Activated B cell treated with CpG ODN at 0.5 μM for 24 hours (primary cell): ENCODE results near the gene COL8A2. TPM values are rescaled to one million over a fixed set of nuclear protein-coding genes. Genes with fewer than 3 reads are reported as not detected.
A peak's percentile ranks its signal among the peaks of the same experiment; 100 is the strongest.

Experiments used
- ATAC-seq: fragments of 200-7000 bp; cut with Tn5 transposase; one replicate; pipeline ENCODE4 v1.10.0; 2021; ENCODE audit warnings: low read depth, mild to moderate bottlenecking, moderate library complexity
- CTCF ChIA-PET: fragments of 350-600 bp; sonication (Branson Sonifier 250); formaldehyde crosslinking; loops from one replicate; lab custom pipeline; 2021; ENCODE audit warnings: antibody characterized with exemption; lab: Charles Lee
- POLR2A ChIA-PET: fragments of 350-600 bp; sonication (Branson Sonifier 250); formaldehyde crosslinking; loops from one replicate; lab custom pipeline; 2021; ENCODE audit warnings: antibody characterized with exemption; lab: Charles Lee
- DNase-seq: peaks from one replicate; pipeline ENCODE4 v3.0.0; 2022
- H3K27ac Mint-ChIP-seq: one replicate; pipeline ENCODE4 v1.8.0; 2020; ENCODE audit warnings: mixed read lengths
- H3K27me3 Mint-ChIP-seq: one replicate; pipeline ENCODE4 v1.8.0; 2021; ENCODE audit warnings: mixed read lengths
- H3K36me3 Mint-ChIP-seq: one replicate; pipeline ENCODE4 v1.8.0; 2021; ENCODE audit warnings: low read depth, mixed read lengths
- H3K4me1 Mint-ChIP-seq: one replicate; pipeline ENCODE4 v1.8.0; 2021; ENCODE audit warnings: mixed read lengths
- H3K4me3 Mint-ChIP-seq: one replicate; pipeline ENCODE4 v1.8.0; 2020; ENCODE audit warnings: mild to moderate bottlenecking, mixed read lengths
- H3K9me3 Mint-ChIP-seq: one replicate; pipeline ENCODE4 v1.8.0; 2020; ENCODE audit warnings: mixed read lengths
- intact Hi-C: fragments of 100-400 bp; cut with micrococcal nuclease; formaldehyde crosslinking; loops from one replicate; pipeline ENCODE4 v1.15.1; 2024
- total RNA-seq: library from RNA; stranded (reverse); gene quantifications from 2 replicates; pipeline ENCODE4 v1.2.3, GENCODE V29; 2022
- TF ChIP-seq, protein P1 (sequence below): fragments of 200-600 bp; IDR thresholded peaks from one replicate; pipeline ENCODE4 v1.8.0; 2022; ENCODE audit warnings: antibody characterized with exemption, mild to moderate bottlenecking

The COL8A2 gene
- total RNA-seq, 1 donor from 2014 or later, result 0.24 TPM

DNA sequence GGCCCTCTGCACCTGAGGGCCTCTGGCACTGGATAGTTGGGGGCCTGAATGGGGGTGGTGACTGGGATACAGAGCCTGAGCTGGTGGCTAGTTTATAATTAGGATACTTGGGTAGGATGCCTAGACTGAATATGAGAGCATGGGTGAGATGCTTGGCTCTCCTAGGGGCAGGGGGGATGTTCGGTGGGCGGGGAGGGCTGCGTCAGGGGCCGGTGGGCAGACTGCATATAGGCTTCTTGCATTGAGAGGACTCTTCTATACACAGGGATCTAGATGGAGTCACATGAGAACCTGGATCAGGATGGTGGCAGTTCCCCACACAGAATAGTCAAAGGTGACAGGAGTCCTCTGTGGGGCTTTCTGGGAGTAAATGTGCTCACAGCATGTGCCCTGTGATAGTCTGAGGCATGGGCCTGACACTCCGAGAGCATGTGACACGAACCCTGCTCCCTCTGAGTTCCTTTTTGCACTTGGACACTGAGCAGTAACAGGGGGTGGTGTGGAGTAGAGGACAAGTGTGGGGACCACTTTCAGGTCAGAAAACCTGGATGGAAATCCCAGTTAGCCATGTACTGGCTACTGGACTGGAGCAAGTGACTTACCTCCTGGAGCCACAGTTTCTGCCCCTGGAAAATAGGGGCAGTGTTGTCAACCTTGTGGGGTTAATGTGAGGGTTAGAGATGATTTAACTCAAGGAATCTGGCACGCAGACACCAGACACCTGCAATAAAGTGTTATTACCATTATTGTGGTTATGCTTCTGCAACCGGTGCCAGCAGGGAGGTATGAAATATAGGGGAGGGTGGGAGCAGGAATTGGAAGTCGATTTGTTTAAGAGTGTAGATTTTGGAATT is 33.2 kb upstream of the COL8A2 start:
- CTCF ChIA-PET, result no interaction called here
- Mint-ChIP-seq H3K4me3 (peak overlapping the region; percentile 89), H3K27ac (peak overlapping the region; percentile 85), H3K27me3 (no peaks in the 10 kb centered on the region), H3K4me1 (peaks cover 69% of the 10 kb centered on the region), H3K36me3 (peaks cover 3% of the 10 kb centered on the region), H3K9me3 (no peaks in the 10 kb centered on the region)
- TF ChIP-seq, protein P1, sequence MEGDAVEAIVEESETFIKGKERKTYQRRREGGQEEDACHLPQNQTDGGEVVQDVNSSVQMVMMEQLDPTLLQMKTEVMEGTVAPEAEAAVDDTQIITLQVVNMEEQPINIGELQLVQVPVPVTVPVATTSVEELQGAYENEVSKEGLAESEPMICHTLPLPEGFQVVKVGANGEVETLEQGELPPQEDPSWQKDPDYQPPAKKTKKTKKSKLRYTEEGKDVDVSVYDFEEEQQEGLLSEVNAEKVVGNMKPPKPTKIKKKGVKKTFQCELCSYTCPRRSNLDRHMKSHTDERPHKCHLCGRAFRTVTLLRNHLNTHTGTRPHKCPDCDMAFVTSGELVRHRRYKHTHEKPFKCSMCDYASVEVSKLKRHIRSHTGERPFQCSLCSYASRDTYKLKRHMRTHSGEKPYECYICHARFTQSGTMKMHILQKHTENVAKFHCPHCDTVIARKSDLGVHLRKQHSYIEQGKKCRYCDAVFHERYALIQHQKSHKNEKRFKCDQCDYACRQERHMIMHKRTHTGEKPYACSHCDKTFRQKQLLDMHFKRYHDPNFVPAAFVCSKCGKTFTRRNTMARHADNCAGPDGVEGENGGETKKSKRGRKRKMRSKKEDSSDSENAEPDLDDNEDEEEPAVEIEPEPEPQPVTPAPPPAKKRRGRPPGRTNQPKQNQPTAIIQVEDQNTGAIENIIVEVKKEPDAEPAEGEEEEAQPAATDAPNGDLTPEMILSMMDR, result no peak
- DNase-seq (no peak), ATAC-seq (no peak)
- intact Hi-C loops, result no loop called here
- POLR2A ChIA-PET, result interaction anchor here (3.3 kb wide), 1 partner anchor 30 kb away, joined by 15 read pairs; no protein-coding TSS in a partner anchor

DNA sequence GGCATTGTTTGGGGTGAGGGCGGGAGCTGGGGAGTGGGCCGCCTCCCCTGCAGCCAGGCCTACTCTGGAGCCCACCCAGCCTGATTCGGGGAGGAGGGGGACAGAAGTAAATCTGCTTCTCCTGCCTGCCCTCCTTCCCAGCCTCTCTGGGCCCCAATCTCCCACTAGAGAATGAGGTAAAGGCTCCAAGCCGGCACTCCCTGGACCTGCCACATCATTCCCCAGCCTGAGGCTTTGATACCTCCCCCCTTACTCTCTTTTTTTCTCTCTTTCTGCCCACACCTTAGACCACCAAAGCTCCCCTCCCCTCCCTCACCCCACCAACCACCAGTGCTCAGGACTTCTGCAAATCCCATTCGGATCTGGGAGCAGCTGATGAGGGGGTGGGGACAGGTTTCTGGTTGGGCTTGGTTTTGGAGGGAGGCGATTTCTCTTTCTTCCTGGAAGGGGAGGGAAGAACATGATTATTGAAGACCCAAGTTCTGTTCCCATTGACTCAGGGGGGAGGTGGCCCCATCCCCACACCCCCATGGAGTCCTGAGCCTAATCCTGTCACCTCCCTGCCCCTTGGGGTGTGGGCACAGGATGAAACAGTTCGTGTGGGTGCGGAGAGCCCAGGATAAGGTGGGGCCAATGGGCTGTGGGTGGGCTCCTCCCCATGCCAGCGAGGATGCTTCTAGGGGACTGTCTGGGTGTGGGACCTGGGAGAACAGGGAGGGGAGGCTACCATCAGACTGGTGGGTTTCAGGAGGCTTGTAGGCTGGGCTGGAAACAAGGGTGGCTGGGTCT is 32.3 kb upstream of the COL8A2 start:
- ChIA-PET CTCF (interaction anchor here (1.0 to 3.5 kb wide), 3 partner anchors 31 to 131 kb away, joined by 3 to 15 read pairs (median 4); no protein-coding TSS in a partner anchor), POLR2A (interaction anchor here (1.1 to 3.6 kb wide), 4 partner anchors 29 to 229 kb away, joined by 3 to 37 read pairs (median 14); partner anchors contain the start of gene THRAP3)
- H3K9me3 Mint-ChIP-seq, result no peaks in the 10 kb centered on the region
- intact Hi-C loops, result no loop called here
- peak overlapping the region; percentile 89 for H3K4me3 Mint-ChIP-seq
- peaks cover 3% of the 10 kb centered on the region for H3K36me3 Mint-ChIP-seq
- DNase-seq (no peak), ATAC-seq (no peak)
- peak overlapping the region; percentile 85 for H3K27ac Mint-ChIP-seq
- no peaks in the 10 kb centered on the region for H3K27me3 Mint-ChIP-seq
- TF ChIP-seq, protein P1, result no peak
- H3K4me1 Mint-ChIP-seq, result peaks cover 67% of the 10 kb centered on the region

DNA sequence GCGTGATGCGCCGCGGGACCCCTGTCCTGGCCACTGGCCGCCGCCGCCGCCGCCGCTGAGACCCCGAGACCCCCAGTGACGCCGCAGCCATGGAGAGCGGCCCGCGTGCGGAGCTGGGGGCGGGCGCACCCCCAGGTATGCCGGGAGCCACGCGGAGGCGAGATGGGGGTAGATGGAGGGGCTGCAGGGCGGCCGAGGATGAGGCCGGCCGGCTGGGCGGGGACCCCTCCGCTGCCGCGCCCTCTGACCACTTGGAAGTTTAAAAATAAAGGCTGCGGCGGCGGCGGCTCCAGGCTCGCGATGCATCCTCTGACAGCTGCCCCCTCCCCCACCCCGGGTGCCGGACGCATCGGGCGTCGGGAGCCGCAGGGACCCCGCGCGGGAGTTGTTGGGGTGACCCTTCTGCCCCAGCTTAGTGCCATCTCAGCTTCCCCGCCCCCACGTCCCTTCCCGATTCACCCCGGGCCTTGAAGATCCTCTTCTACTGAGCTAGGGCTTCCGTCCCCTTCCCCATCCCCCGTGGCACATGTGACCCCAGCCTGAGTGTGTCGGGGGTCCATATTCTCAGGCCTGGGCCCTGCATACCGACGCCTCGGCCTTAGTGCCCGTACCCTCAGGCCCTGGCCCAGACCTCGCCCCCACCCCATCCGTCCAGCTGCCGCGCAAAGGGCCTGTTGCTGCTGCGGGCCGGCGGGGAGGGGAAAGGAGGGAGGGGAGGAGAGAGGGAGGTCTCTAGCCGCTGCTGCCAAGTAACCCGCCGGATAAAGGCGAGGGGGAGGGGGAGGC is 31.5 kb upstream of the COL8A2 start:
- no peaks in the 10 kb centered on the region for H3K9me3 Mint-ChIP-seq
- peak; percentile 48 for DNase-seq

More for the DNA sequence above, 31.5 kb upstream of the COL8A2 start:
- intact Hi-C loops, result no loop called here
- Mint-ChIP-seq H3K27me3 (no peaks in the 10 kb centered on the region), H3K27ac (peak overlapping the region; percentile 85), H3K36me3 (peaks cover 3% of the 10 kb centered on the region), H3K4me1 (peaks cover 66% of the 10 kb centered on the region), H3K4me3 (peak overlapping the region; percentile 89)
- TF ChIP-seq, protein P1, result no peak
- ATAC-seq, result peak; percentile 19
- ChIA-PET CTCF (interaction anchor here (1.0 to 3.5 kb wide), 5 partner anchors 13 to 132 kb away, joined by 3 to 15 read pairs (median 4); no protein-coding TSS in a partner anchor), POLR2A (interaction anchor here (0.6 to 3.6 kb wide), 6 partner anchors 30 to 244 kb away, joined by 3 to 37 read pairs (median 8); partner anchors contain the start of gene THRAP3)
